Uterus (tissue), 4 donors: ENCODE data around the gene CDH15. TPM values are rescaled to one million over a fixed set of nuclear protein-coding genes. Genes with fewer than 3 reads are reported as not detected.

ENCODE experiments used
- DNase-seq, 2 donors: peaks; one replicate each; pipeline ENCODE4 v3.0.0-alpha.2; 2019 to 2020
- H3K27ac ChIP-seq, 2 donors: fragments of 200-600 bp; sonication (generic); 1 replicate in 1 of 2; 2 replicates in 1 of 2; pipeline ENCODE4 v1.5.1; 2016 to 2018
- H3K27me3 ChIP-seq, 2 donors: fragments of 200-600 bp; sonication (generic); one replicate each; pipeline ENCODE4 v1.5.1; 2018 to 2019; ENCODE audit warnings: control low read depth in 1 of 2
- H3K36me3 ChIP-seq, 2 donors: fragments of 200-600 bp; sonication (generic); one replicate each; pipeline ENCODE4 v1.5.1; 2019; ENCODE audit warnings: control low read depth in 1 of 2
- H3K4me1 ChIP-seq, 2 donors: fragments of 200-600 bp; sonication (generic); one replicate each; pipeline ENCODE4 v1.5.1; 2018 to 2019; ENCODE audit warnings: control low read depth in 1 of 2
- H3K4me3 ChIP-seq, 2 donors: fragments of 200-600 bp; sonication (generic); 1 replicate in 1 of 2; 2 replicates in 1 of 2; pipeline ENCODE4 v1.5.1; 2018 to 2019; ENCODE audit warnings: mild to moderate bottlenecking in 1 of 2
- H3K9me3 ChIP-seq, 2 donors: fragments of 200-600 bp; sonication (generic); one replicate each; pipeline ENCODE4 v1.5.1; 2019; ENCODE audit warnings: control low read depth in 1 of 2
- CTCF ChIP-seq, 4 experiments: fragments of 200-600 bp in 2 of 4; fragments of 450-650 bp in 2 of 4; sonication (generic) in 2 of 4; IDR thresholded peaks; one replicate each; pipeline ENCODE4 v1.5.1; 2016 to 2019; ENCODE audit warnings: antibody characterized with exemption in 4 of 4, mild to moderate bottlenecking in 2 of 4, moderate library complexity in 1 of 4
- POLR2A ChIP-seq, 2 donors: fragments of 450-650 bp; IDR thresholded peaks; one replicate each; pipeline ENCODE4 v1.6.1; 2016; ENCODE audit warnings: antibody characterized with exemption in 2 of 2, mild to moderate bottlenecking in 1 of 2, moderate library complexity in 1 of 2
- intact Hi-C: fragments of 100-400 bp; cut with DNase I; formaldehyde crosslinking; loops from one replicate; pipeline ENCODE4 v1.15.1; 2023; ENCODE audit warnings: low total_unique reads
- total RNA-seq, 4 donors: library from RNA; depleted of rRNA in 3 of 4; stranded (reverse); fragments of >200 nt in 3 of 4; gene quantifications; one replicate each; pipeline versions ENCODE4 v1.1.0 to v1.2.4, GENCODE V29; 2014 to 2023
- donor health status: DM: yes; HTN: yes; CAD: no.

The CDH15 gene
- total RNA-seq, 4 donors from 2014 or later: 0.21 TPM; not detected in 3

GRCh38 chr16:89178453-89179147 lies 7.1 kb downstream of the CDH15 start:
- no peak overlapping the region for H3K27ac ChIP-seq
- intact Hi-C loops: no loop called here
- no peak overlapping the region for H3K4me3 ChIP-seq
- TF ChIP-seq CTCF (IDR thresholded peaks at IDR 0.05) (no peak), POLR2A (IDR thresholded peaks at IDR 0.05) (no peak)
- no peaks in the 10 kb centered on the region for H3K27me3 ChIP-seq
- H3K9me3 ChIP-seq: no peaks in the 10 kb centered on the region
- H3K36me3 ChIP-seq: no peaks in the 10 kb centered on the region
- no peaks in the 10 kb centered on the region for H3K4me1 ChIP-seq
- DNase-seq: no peak

DNA sequence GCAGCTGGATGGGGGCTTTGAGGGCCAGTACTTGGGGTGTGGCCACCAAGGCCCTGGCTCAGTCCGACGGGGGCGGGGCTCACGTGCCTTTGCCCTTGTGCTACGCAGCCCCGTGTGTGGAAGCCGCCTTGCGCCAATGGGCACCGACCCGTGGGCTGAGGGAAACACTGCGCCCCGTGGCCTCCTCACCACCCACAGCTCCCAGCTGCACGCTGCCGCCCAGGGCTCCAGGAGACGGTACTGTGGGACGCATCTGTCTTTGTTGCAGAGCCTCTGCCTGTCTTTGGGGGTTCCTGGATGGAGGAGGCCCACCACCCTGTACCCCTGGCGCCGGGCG lies 7.6 kb downstream of the CDH15 start:
- Histone ChIP-seq H3K36me3 (no peaks in the 10 kb centered on the region), H3K27ac (no peak overlapping the region), H3K4me1 (no peaks in the 10 kb centered on the region), H3K4me3 (no peak overlapping the region), H3K9me3 (no peaks in the 10 kb centered on the region), H3K27me3 (no peaks in the 10 kb centered on the region)
- no peak for TF ChIP-seq CTCF (IDR thresholded peaks at IDR 0.05)
- TF ChIP-seq POLR2A (IDR thresholded peaks at IDR 0.05): no peak
- intact Hi-C loops: no loop called here
- DNase-seq: no peak

DNA sequence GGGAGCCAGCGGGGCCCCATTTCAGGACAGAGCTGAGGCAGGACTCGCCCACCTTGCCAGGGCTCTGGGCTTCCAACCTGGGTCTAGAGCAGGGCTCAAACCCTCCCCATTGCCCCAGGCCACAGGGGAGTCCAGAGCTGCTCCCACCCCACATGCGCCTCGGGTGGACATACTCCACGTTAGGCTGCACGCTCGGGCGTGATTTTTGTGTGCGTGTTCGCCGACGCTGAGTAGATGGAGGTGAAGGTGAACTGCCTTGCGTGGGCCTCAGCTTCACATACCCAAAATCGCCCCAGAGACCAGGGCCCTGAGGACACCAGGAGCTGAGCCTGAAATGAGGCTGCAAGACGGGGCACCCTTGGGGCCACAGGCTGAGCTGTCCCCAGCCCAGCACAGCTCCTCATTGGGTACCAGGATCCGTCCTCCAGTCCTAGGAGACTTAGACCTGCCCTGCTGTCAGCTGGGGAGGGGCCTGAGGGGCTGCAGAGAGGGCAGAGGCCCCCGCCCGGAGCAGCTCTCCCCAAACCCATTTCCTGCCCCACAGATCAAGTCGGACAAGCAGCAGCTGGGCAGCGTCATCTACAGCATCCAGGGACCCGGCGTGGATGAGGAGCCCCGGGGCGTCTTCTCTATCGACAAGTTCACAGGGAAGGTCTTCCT lies 8.2 kb downstream of the CDH15 start:
- H3K27me3 ChIP-seq: no peaks in the 10 kb centered on the region
- intact Hi-C loops: no loop called here

GRCh38 chr16:89183463-89183862 lies 11.9 kb downstream of the CDH15 start:
- no peak for DNase-seq
- Histone ChIP-seq H3K9me3 (no peaks in the 10 kb centered on the region), H3K27ac (no peak overlapping the region), H3K36me3 (no peaks in the 10 kb centered on the region), H3K27me3 (no peaks in the 10 kb centered on the region), H3K4me3 (no peak overlapping the region), H3K4me1 (no peaks in the 10 kb centered on the region)
- intact Hi-C loops: no loop called here
- no peak for TF ChIP-seq POLR2A (IDR thresholded peaks at IDR 0.05)

More for the DNA sequence above, 8.2 kb downstream of the CDH15 start:
- H3K9me3 ChIP-seq: no peaks in the 10 kb centered on the region
- no peak overlapping the region for H3K27ac ChIP-seq
- H3K4me1 ChIP-seq: no peaks in the 10 kb centered on the region
- H3K4me3 ChIP-seq: no peak overlapping the region
- no peak for DNase-seq
- H3K36me3 ChIP-seq: no peaks in the 10 kb centered on the region
- TF ChIP-seq CTCF (IDR thresholded peaks at IDR 0.05) (no peak), POLR2A (IDR thresholded peaks at IDR 0.05) (no peak)

GRCh38 chr16:89183975-89184676 lies 12.6 kb downstream of the CDH15 start:
- TF ChIP-seq POLR2A (IDR thresholded peaks at IDR 0.05): no peak
- no peak for TF ChIP-seq CTCF (IDR thresholded peaks at IDR 0.05)
- intact Hi-C loops: no loop called here

More at GRCh38 chr16:89183975-89184676, 12.6 kb downstream of the CDH15 start:
- Histone ChIP-seq H3K4me3 (no peak overlapping the region), H3K4me1 (no peaks in the 10 kb centered on the region), H3K36me3 (no peaks in the 10 kb centered on the region), H3K27ac (no peak overlapping the region), H3K9me3 (no peaks in the 10 kb centered on the region), H3K27me3 (no peaks in the 10 kb centered on the region)
- no peak for DNase-seq
